ENCODE data around the gene ZDHHC9. TPM values are rescaled to one million over a fixed set of nuclear protein-coding genes. Genes with fewer than 3 reads are reported as not detected.

The ZDHHC9 gene
- total and polyA plus RNA-seq, 2 of the 4 experiments (the other 2 are of a cell fraction) = 17.7 to 28.4 TPM

GRCh38 chrX:129802863-129803262 is 40.8 kb downstream of the ZDHHC9 start:
- Histone ChIP-seq H3K23ac (ENCODE audit: low read depth, low read length) (no peak overlapping the region), H2BK20ac (ENCODE audit: low read depth, low read length) (no peak overlapping the region), H3K79me1 (ENCODE audit: low read depth in 1 of 2, low read length in 2 of 2) (no peaks in the 10 kb centered on the region), H3K4me1 (ENCODE audit: control insufficient read depth, insufficient read depth, low read length) (no peaks in the 10 kb centered on the region), H3K27me3 (ENCODE audit: control insufficient read depth, insufficient read depth, low read length) (peaks cover 3% of the 10 kb centered on the region; the same call in 1 of the 2 replicates), H4K91ac (ENCODE audit: insufficient read depth, low read depth, low read length) (no peak overlapping the region), H3K4ac (ENCODE audit: low read depth, low read length) (no peak overlapping the region), H3K36me3 (ENCODE audit: control insufficient read depth, insufficient read depth, low read length) (peaks cover 1% of the 10 kb centered on the region), H2AFZ (replicated peaks; ENCODE audit: low read length, poor library complexity) (no peak overlapping the region), H3K9ac (ENCODE audit: low read depth, low read length) (no peak overlapping the region), H3K56ac (ENCODE audit: extremely low read depth, insufficient read depth, low read length) (no peak overlapping the region), H3K9me3 (ENCODE audit: control insufficient read depth, insufficient read depth, low read length) (no peaks in the 10 kb centered on the region), H3K27ac (ENCODE audit: insufficient read depth, low read length) (no peak overlapping the region), H4K5ac (ENCODE audit: low read depth, low read length) (no peak overlapping the region), H2BK15ac (ENCODE audit: low read depth, low read length) (no peak overlapping the region), H2BK120ac (ENCODE audit: low read depth, low read length) (no peak overlapping the region), H2AK5ac (ENCODE audit: low read depth, low read length) (no peak overlapping the region), H3K9me1 (ENCODE audit: insufficient read depth, low read length) (no peaks in the 10 kb centered on the region), H3K18ac (ENCODE audit: low read depth, low read length) (no peak overlapping the region), H2BK5ac (ENCODE audit: low read depth, low read length, poor library complexity, severe bottlenecking) (no peak overlapping the region), H4K20me1 (ENCODE audit: insufficient read depth, low read length) (no peaks in the 10 kb centered on the region), H3K14ac (replicated peaks; ENCODE audit: low read depth, low read length) (no peak overlapping the region), H3K4me2 (ENCODE audit: low read depth, low read length) (no peak overlapping the region), H3K4me3 (ENCODE audit: insufficient read depth, low read depth, low read length) (no peak overlapping the region), H2AK9ac (replicated peaks; ENCODE audit: low read depth, low read length, poor library complexity) (no peak overlapping the region), H4K8ac (ENCODE audit: low read depth in 2 of 2, low read length in 2 of 2) (no peak overlapping the region)
- no TSS peak for BruUV-seq (replicated peaks)
- WGBS, 2 experiments (ENCODE audit: extremely low coverage in 2 of 2, insufficient read length in 1 of 2) = no CpG with 5 or more reads among the region's 1 CpG
- POLR2A ChIA-PET (ENCODE audit: unreplicated experiment) = no interaction called here
- in situ Hi-C loops (cut with MboI; ENCODE audit: low sequenced_read_pairs) = no loop called here
- ATAC-seq (ENCODE audit: low read depth) (no peak), DNase-seq (no peak)
- dilution Hi-C loops (cut with HindIII; ENCODE audit: low sequenced_read_pairs, unreplicated experiment) = no loop called here
- intact Hi-C loops (cut with micrococcal nuclease) = no loop called here
- CTCF ChIA-PET = no interaction called here
- TF ChIP-seq CTCF (conservative IDR thresholded peaks at IDR 0.05; ENCODE audit: low read depth, low read length) (no peak), ELK1 (IDR thresholded peaks at IDR 0.05; ENCODE audit: borderline replicate concordance, low read depth, low read length) (no peak), RCOR1 (IDR thresholded peaks at IDR 0.05; ENCODE audit: insufficient replicate concordance, low read length) (no peak), POLR2A (IDR thresholded peaks at IDR 0.05; ENCODE audit: low read depth, low read length) (no peak)

All from IMR-90 (cell line).